ENCODE measurements around the gene RNF135. TPM values are rescaled to one million over a fixed set of nuclear protein-coding genes. Genes with fewer than 3 reads are reported as not detected.

Gene RNF135
- total RNA-seq, 1 donor, result 11.2 TPM

- no peak for DNase-seq (ENCODE audit: insufficient read length, low spot score, missing footprints)
- Histone ChIP-seq H3K27ac (ENCODE audit: low read depth, low read length) (no peak overlapping the region), H3K4me2 (ENCODE audit: insufficient read depth, low read length) (no peak overlapping the region), H3K36me3 (ENCODE audit: insufficient read depth, low read length) (no peaks in the 10 kb centered on the region), H4K20me1 (ENCODE audit: insufficient read depth, low read length) (no peaks in the 10 kb centered on the region), H3K4me3 (ENCODE audit: insufficient read depth, low read length) (no peak overlapping the region), H3K79me2 (ENCODE audit: insufficient read depth, low read length) (no peaks in the 10 kb centered on the region), H3K4me1 (ENCODE audit: insufficient read depth, low read length) (no peaks in the 10 kb centered on the region), H3K9me3 (ENCODE audit: low read depth, low read length) (no peaks in the 10 kb centered on the region), H2AFZ (ENCODE audit: low read length) (no peak overlapping the region), H3K27me3 (ENCODE audit: insufficient read depth, low read length) (peaks cover 3% of the 10 kb centered on the region)
- no peak for TF ChIP-seq CTCF (IDR thresholded peaks at IDR 0.05; ENCODE audit: extremely low read depth, low read depth, low read length)
Measured at GRCh38 chr17:30939051-30939689, 31.7 kb upstream of the RNF135 start.

GRCh38 chr17:30942308-30943079 is 28.3 kb upstream of the RNF135 start:
- Histone ChIP-seq H3K27ac (ENCODE audit: low read depth, low read length) (no peak overlapping the region), H3K4me3 (ENCODE audit: insufficient read depth, low read length) (no peak overlapping the region), H3K4me2 (ENCODE audit: insufficient read depth, low read length) (no peak overlapping the region), H3K27me3 (ENCODE audit: insufficient read depth, low read length) (peaks cover 3% of the 10 kb centered on the region), H2AFZ (ENCODE audit: low read length) (no peak overlapping the region), H3K4me1 (ENCODE audit: insufficient read depth, low read length) (no peaks in the 10 kb centered on the region), H3K36me3 (ENCODE audit: insufficient read depth, low read length) (no peaks in the 10 kb centered on the region), H3K79me2 (ENCODE audit: insufficient read depth, low read length) (no peaks in the 10 kb centered on the region), H3K9me3 (ENCODE audit: low read depth, low read length) (no peaks in the 10 kb centered on the region), H4K20me1 (ENCODE audit: insufficient read depth, low read length) (no peaks in the 10 kb centered on the region)
- no peak for DNase-seq (ENCODE audit: insufficient read length, low spot score, missing footprints)
- no peak for TF ChIP-seq CTCF (IDR thresholded peaks at IDR 0.05; ENCODE audit: extremely low read depth, low read depth, low read length)

- no peaks in the 10 kb centered on the region for H3K4me1 ChIP-seq (ENCODE audit: insufficient read depth, low read length)
- TF ChIP-seq CTCF (IDR thresholded peaks at IDR 0.05; ENCODE audit: extremely low read depth, low read depth, low read length), result no peak
- no peak overlapping the region for H2AFZ ChIP-seq (ENCODE audit: low read length)
- no peak for DNase-seq (ENCODE audit: insufficient read length, low spot score, missing footprints)
- H4K20me1 ChIP-seq (ENCODE audit: insufficient read depth, low read length), result no peaks in the 10 kb centered on the region
- no peaks in the 10 kb centered on the region for H3K9me3 ChIP-seq (ENCODE audit: low read depth, low read length)
- H3K27ac ChIP-seq (ENCODE audit: low read depth, low read length), result no peak overlapping the region
- no peaks in the 10 kb centered on the region for H3K27me3 ChIP-seq (ENCODE audit: insufficient read depth, low read length)
- no peak overlapping the region for H3K4me3 ChIP-seq (ENCODE audit: insufficient read depth, low read length)
- no peaks in the 10 kb centered on the region for H3K79me2 ChIP-seq (ENCODE audit: insufficient read depth, low read length)
- H3K36me3 ChIP-seq (ENCODE audit: insufficient read depth, low read length), result no peaks in the 10 kb centered on the region
- no peak overlapping the region for H3K4me2 ChIP-seq (ENCODE audit: insufficient read depth, low read length)
Measured at GRCh38 chr17:30947796-30948195, 23.0 kb upstream of the RNF135 start.

GRCh38 chr17:30950189-30950588 is 20.6 kb upstream of the RNF135 start:
- H3K9me3 ChIP-seq (ENCODE audit: low read depth, low read length), result no peaks in the 10 kb centered on the region
- H2AFZ ChIP-seq (ENCODE audit: low read length), result peak overlapping the region; percentile 40
- peaks cover 4% of the 10 kb centered on the region for H3K4me1 ChIP-seq (ENCODE audit: insufficient read depth, low read length)
- H3K4me3 ChIP-seq (ENCODE audit: insufficient read depth, low read length), result no peak overlapping the region
- H3K79me2 ChIP-seq (ENCODE audit: insufficient read depth, low read length), result no peaks in the 10 kb centered on the region
- H4K20me1 ChIP-seq (ENCODE audit: insufficient read depth, low read length), result no peaks in the 10 kb centered on the region
- H3K27me3 ChIP-seq (ENCODE audit: insufficient read depth, low read length), result no peaks in the 10 kb centered on the region
- no peaks in the 10 kb centered on the region for H3K36me3 ChIP-seq (ENCODE audit: insufficient read depth, low read length)
- H3K27ac ChIP-seq (ENCODE audit: low read depth, low read length), result no peak overlapping the region
- H3K4me2 ChIP-seq (ENCODE audit: insufficient read depth, low read length), result no peak overlapping the region
- no peak for DNase-seq (ENCODE audit: insufficient read length, low spot score, missing footprints)
- no peak for TF ChIP-seq CTCF (IDR thresholded peaks at IDR 0.05; ENCODE audit: extremely low read depth, low read depth, low read length)

All from osteoblast (primary cell).